T-cell (primary cell): ENCODE results near the gene SYNJ2BP. TPM values are rescaled to one million over a fixed set of nuclear protein-coding genes. Genes with fewer than 3 reads are reported as not detected.

Experiments
- ATAC-seq, 4 experiments: fragments of 200-7000 bp in 3 of 4; fragments of 150-1000 bp in 1 of 4; cut with Tn5 transposase; replicated peaks in 1 of 4; 1 replicate in 3 of 4; 2 replicates in 1 of 4; pipeline ENCODE4 v1.10.0; 2021; ENCODE audit warnings: moderate library complexity in 3 of 4, mild to moderate bottlenecking in 2 of 4, moderate number of reproducible peaks in 1 of 4
- CTCF ChIA-PET, 2 donors: fragments of 300-600 bp; sonication (Branson Sonifier 250); formaldehyde crosslinking; loops; one replicate each; lab custom pipeline; 2022; ENCODE audit warnings: antibody characterized with exemption in 2 of 2; lab: Charles Lee
- POLR2A ChIA-PET, 2 donors: fragments of 300-600 bp; sonication (Branson Sonifier 250); formaldehyde crosslinking; loops; one replicate each; lab custom pipeline; 2022; ENCODE audit warnings: antibody characterized with exemption in 2 of 2; lab: Charles Lee
- DNase-seq, 35 experiments: peaks; one replicate each; pipeline versions ENCODE4 v3.0.0 to v3.0.0-alpha.2; 2013 to 2023
- H3K27ac ChIP-seq: one replicate; pipeline ENCODE4 v1.5.1; 2013; ENCODE audit warnings: low read length
- H3K27me3 ChIP-seq, 2 experiments: replicated peaks in 1 of 2; 1 replicate in 1 of 2; 2 replicates in 1 of 2; pipeline versions ENCODE4 v1.6.1 to v1.7.0; 2013; ENCODE audit warnings: low read length in 1 of 2, mixed read lengths in 1 of 2; ENCODE audit not compliant: control insufficient read depth in 2 of 2, insufficient read depth in 2 of 2; ENCODE audit errors: extremely low read depth in 1 of 2
- H3K36me3 ChIP-seq, 2 donors: 1 replicate in 1 of 2; 2 replicates in 1 of 2; pipeline versions ENCODE4 v1.6.1 to v1.7.0; 2013; ENCODE audit warnings: low read length in 1 of 2; ENCODE audit not compliant: control insufficient read depth in 2 of 2, insufficient read depth in 1 of 2; ENCODE audit errors: extremely low read depth in 1 of 2
- H3K4me1 ChIP-seq, 2 experiments: 1 replicate in 1 of 2; 2 replicates in 1 of 2; pipeline versions ENCODE4 v1.6.1 to v1.7.0; 2013; ENCODE audit warnings: low read length in 2 of 2, mixed read lengths in 1 of 2; ENCODE audit not compliant: insufficient read depth in 2 of 2, control insufficient read depth in 1 of 2; ENCODE audit errors: extremely low read depth in 1 of 2
- H3K4me3 ChIP-seq, 2 donors: 1 replicate in 1 of 2; 2 replicates in 1 of 2; pipeline versions ENCODE4 v1.5.1 to v1.7.0; 2013; ENCODE audit warnings: mild to moderate bottlenecking in 2 of 2, low read length in 1 of 2, moderate library complexity in 1 of 2; ENCODE audit not compliant: control insufficient read depth in 1 of 2; ENCODE audit errors: extremely low read depth in 1 of 2
- H3K9me3 ChIP-seq: 2 replicates; pipeline ENCODE4 v1.7.0; 2013
- H3K27ac Mint-ChIP-seq, 2 donors: one replicate each; pipeline ENCODE4 v1.8.0; 2020 to 2021; ENCODE audit warnings: mild to moderate bottlenecking in 2 of 2, mixed read lengths in 2 of 2
- H3K27me3 Mint-ChIP-seq, 2 donors: one replicate each; pipeline ENCODE4 v1.8.0; 2021 to 2022; ENCODE audit warnings: mixed read lengths in 2 of 2
- H3K36me3 Mint-ChIP-seq: one replicate; pipeline ENCODE4 v1.8.0; 2021; ENCODE audit warnings: mixed read lengths
- H3K4me1 Mint-ChIP-seq, 3 donors: one replicate each; pipeline ENCODE4 v1.8.0; 2020 to 2022; ENCODE audit warnings: mixed read lengths in 3 of 3, mild to moderate bottlenecking in 1 of 3
- H3K4me3 Mint-ChIP-seq, 3 donors: one replicate each; pipeline ENCODE4 v1.8.0; 2020 to 2022; ENCODE audit warnings: mild to moderate bottlenecking in 3 of 3, mixed read lengths in 3 of 3, moderate library complexity in 3 of 3
- H3K9me3 Mint-ChIP-seq, 3 donors: one replicate each; pipeline ENCODE4 v1.8.0; 2020 to 2022; ENCODE audit warnings: mixed read lengths in 3 of 3
- WGBS: methylation state at CpG from one replicate; pipeline ENCODE4 v1.1.5; 2013; ENCODE audit warnings: missing lambda C conversion rate; ENCODE audit not compliant: insufficient coverage; 5-methylcytosine and 5-hydroxymethylcytosine counted together
- total RNA-seq, 35 experiments: library from RNA in 6 of 35; stranded (reverse) in 6 of 35; fragments of 120-200 nt in 1 of 35; gene quantifications; one replicate each; pipeline versions ENCODE4 v1.2.1 to v1.2.4 and lab custom pipeline; 2013 to 2026

Gene SYNJ2BP, protein sequence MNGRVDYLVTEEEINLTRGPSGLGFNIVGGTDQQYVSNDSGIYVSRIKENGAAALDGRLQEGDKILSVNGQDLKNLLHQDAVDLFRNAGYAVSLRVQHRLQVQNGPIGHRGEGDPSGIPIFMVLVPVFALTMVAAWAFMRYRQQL
- 10 to 100 TPM; 12.4 to 18.6 (median 13.2) TPM for total RNA-seq
- total RNA-seq (2013): 21.0 TPM
- 10.8 to 62.6 (median 33.6) reads per million in 29 experiments for total RNA-seq (lab: John Stamatoyannopoulos, UW)

- ATAC-seq: peak; percentile 89 to 99 (median 97)
- peaks cover 10 to 12% of the 10 kb centered on the region in 2 experiments for H3K4me1 ChIP-seq
- peak within 1 kb of the TSS; percentile 79 to 99 for H3K4me3 ChIP-seq
- POLR2A ChIA-PET: no interaction called here
- no peaks in the 10 kb centered on the region for H3K9me3 ChIP-seq
- CTCF ChIA-PET: no interaction called here
- peak; percentile 24 to 71 (median 46) for DNase-seq
- peaks cover 44 to 46% (median 44%) of the 10 kb centered on the region in 3 donors for H3K4me1 Mint-ChIP-seq
- H3K36me3 Mint-ChIP-seq: peaks cover 13% of the 10 kb centered on the region
- peaks cover 5 to 6% of the 10 kb centered on the region in 2 donors for H3K27me3 Mint-ChIP-seq
- H3K27ac ChIP-seq: peak within 1 kb of the TSS; percentile 65
- peaks cover 4 to 6% of the 10 kb centered on the region in 2 donors for H3K36me3 ChIP-seq
- H3K27me3 ChIP-seq: peaks cover 0 to 2% of the 10 kb centered on the region in 2 experiments
- peak within 1 kb of the TSS; percentile 92 to 97 (median 92) for H3K4me3 Mint-ChIP-seq
- H3K9me3 Mint-ChIP-seq: no peaks in the 10 kb centered on the region
- peak within 1 kb of the TSS; percentile 91 to 93 for H3K27ac Mint-ChIP-seq
- WGBS: 2% methylated on average over 20 of the region's 22 CpGs
Measured at GRCh38 chr14:70416725-70417349, at the start of gene SYNJ2BP. Gene SYNJ2BP (minus strand): TSS chr14:70417090. CDS start chr14:70416963, 127 bp downstream.

- no peaks in the 10 kb centered on the region for H3K9me3 ChIP-seq
- ATAC-seq (no peak), DNase-seq (no peak)
- Mint-ChIP-seq H3K27ac (no peak overlapping the region), H3K36me3 (no peaks in the 10 kb centered on the region), H3K4me3 (no peak overlapping the region), H3K27me3 (peaks cover 4% of the 10 kb centered on the region in 2 donors), H3K9me3 (no peaks in the 10 kb centered on the region), H3K4me1 (no peaks in the 10 kb centered on the region)
- H3K4me1 ChIP-seq: no peaks in the 10 kb centered on the region
- WGBS: no CpG with 5 or more reads among the region's 1 CpG
- ChIA-PET POLR2A (no interaction called here), CTCF (no interaction called here)
- no peak overlapping the region for H3K27ac ChIP-seq
- H3K27me3 ChIP-seq: no peaks in the 10 kb centered on the region
- H3K36me3 ChIP-seq: no peaks in the 10 kb centered on the region
- no peak overlapping the region for H3K4me3 ChIP-seq
Measured at GRCh38 chr14:70454731-70455130, 37.8 kb upstream of the SYNJ2BP start.

GRCh38 chr14:70451874-70452273 is 35.0 kb upstream of the SYNJ2BP start, which contains the start of gene ADAM21:
Gene ADAM21 (plus strand): TSS chr14:70452174. CDS start chr14:70457500, 5,326 bp downstream.
- H3K36me3 ChIP-seq: no peaks in the 10 kb centered on the region
- H3K4me1 Mint-ChIP-seq: no peaks in the 10 kb centered on the region

DNA sequence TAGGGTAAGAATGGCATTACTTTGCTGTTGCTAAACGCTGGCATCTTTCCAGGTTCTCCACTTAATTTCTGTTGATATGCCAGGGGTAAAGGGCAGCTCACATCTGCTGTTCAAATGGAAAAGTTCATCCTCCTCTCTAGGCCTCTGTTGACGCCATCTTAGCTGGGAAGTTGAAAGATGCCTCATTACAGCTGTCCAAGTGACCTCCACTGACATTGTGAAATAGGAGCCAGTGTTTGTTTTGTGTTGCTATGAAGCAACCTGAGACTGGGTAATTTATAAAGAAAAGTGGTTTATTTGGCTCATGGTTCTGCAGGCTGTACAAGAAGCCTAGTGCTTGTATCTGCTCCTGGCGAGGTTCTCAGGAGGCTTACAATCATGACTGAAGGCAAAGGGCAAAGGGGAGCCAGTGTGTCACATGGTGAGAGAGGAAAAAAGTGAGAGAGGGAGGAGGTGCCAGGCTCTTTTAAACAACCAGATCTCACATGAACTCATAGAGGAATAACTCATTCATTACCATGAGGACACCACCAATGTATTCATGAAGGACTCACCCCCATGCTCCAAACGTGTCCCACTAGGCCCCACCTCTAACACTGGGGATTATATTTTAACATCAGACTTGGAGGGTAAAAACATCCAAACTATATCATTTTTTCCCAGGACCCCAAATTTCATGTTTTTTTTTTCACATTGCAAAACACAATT is 31.9 kb upstream of the SYNJ2BP start:
- Mint-ChIP-seq H3K36me3 (peaks cover 9% of the 10 kb centered on the region), H3K27ac (no peak overlapping the region), H3K4me3 (no peak overlapping the region), H3K27me3 (no peaks in the 10 kb centered on the region), H3K9me3 (peaks cover 4 to 14% (median 13%) of the 10 kb centered on the region in 3 donors), H3K4me1 (no peaks in the 10 kb centered on the region)
- no peak for DNase-seq
- WGBS: 83% methylated on average over 2 of the region's 4 CpGs
- no peak overlapping the region for H3K4me3 ChIP-seq
- ChIA-PET POLR2A (no interaction called here), CTCF (no interaction called here)
- no peaks in the 10 kb centered on the region for H3K27me3 ChIP-seq
- no peaks in the 10 kb centered on the region for H3K4me1 ChIP-seq
- no peaks in the 10 kb centered on the region for H3K9me3 ChIP-seq
- no peak overlapping the region for H3K27ac ChIP-seq
- H3K36me3 ChIP-seq: no peaks in the 10 kb centered on the region
- ATAC-seq: no peak

More at GRCh38 chr14:70451874-70452273, 35.0 kb upstream of the SYNJ2BP start, which contains the start of gene ADAM21:
- no peaks in the 10 kb centered on the region for H3K27me3 Mint-ChIP-seq
- Histone ChIP-seq H3K27ac (no peak within 1 kb of the TSS), H3K27me3 (no peaks in the 10 kb centered on the region), H3K4me1 (no peaks in the 10 kb centered on the region), H3K9me3 (no peaks in the 10 kb centered on the region), H3K4me3 (no peak within 1 kb of the TSS)
- no peak within 1 kb of the TSS for H3K4me3 Mint-ChIP-seq
- peaks cover 3% of the 10 kb centered on the region for H3K36me3 Mint-ChIP-seq
- ChIA-PET CTCF (no interaction called here), POLR2A (no interaction called here)
- ATAC-seq (no peak), DNase-seq (no peak)
- no CpG with 5 or more reads among the region's 1 CpG for WGBS
- H3K27ac Mint-ChIP-seq: no peak within 1 kb of the TSS
- H3K9me3 Mint-ChIP-seq: peaks cover 0 to 4% (median 0%) of the 10 kb centered on the region in 3 donors

DNA sequence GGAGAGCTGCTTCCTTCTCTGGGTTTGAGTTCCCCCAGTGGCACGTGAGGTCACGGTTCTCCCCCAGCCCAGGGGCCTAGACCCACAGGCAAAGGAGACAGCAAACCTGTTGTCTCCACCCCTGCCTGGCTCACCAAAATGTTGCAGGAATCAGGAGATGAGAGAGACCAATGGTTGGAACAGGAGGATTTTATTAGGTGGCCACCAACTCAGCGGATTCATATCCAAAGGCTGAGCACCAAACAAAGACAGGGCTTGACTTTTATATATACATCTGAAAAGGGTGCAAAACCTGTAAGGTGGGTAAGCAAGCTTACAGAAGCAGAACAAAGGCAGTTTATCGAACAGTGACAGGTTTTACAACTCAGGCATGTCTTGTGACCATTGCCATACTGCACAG is 25.9 kb upstream of the SYNJ2BP start:
- ChIA-PET POLR2A (no interaction called here), CTCF (no interaction called here)
- Mint-ChIP-seq H3K4me3 (no peak overlapping the region), H3K27ac (no peak overlapping the region), H3K4me1 (no peaks in the 10 kb centered on the region), H3K27me3 (peaks cover under 1 to 7% of the 10 kb centered on the region in 2 donors), H3K9me3 (peaks cover 15 to 35% (median 28%) of the 10 kb centered on the region in 3 donors), H3K36me3 (peaks cover 12% of the 10 kb centered on the region)
- no peaks in the 10 kb centered on the region for H3K27me3 ChIP-seq
- no peaks in the 10 kb centered on the region for H3K36me3 ChIP-seq
- H3K27ac ChIP-seq: no peak overlapping the region
- ATAC-seq: no peak
- no peaks in the 10 kb centered on the region for H3K4me1 ChIP-seq
- 81% methylated on average over 2 of the region's 4 CpGs for WGBS
- no peak for DNase-seq
- peaks cover 3% of the 10 kb centered on the region for H3K9me3 ChIP-seq
- no peak overlapping the region for H3K4me3 ChIP-seq

GRCh38 chr14:70441641-70442040 is 24.8 kb upstream of the SYNJ2BP start:
- Mint-ChIP-seq H3K36me3 (peaks cover 9% of the 10 kb centered on the region), H3K27me3 (peaks cover 3 to 7% of the 10 kb centered on the region in 2 donors), H3K4me1 (no peaks in the 10 kb centered on the region), H3K9me3 (peaks cover 15 to 38% (median 28%) of the 10 kb centered on the region in 3 donors), H3K27ac (no peak overlapping the region), H3K4me3 (no peak overlapping the region)
- H3K4me1 ChIP-seq: no peaks in the 10 kb centered on the region
- ATAC-seq (no peak), DNase-seq (no peak)
- no peak overlapping the region for H3K27ac ChIP-seq
- H3K4me3 ChIP-seq: no peak overlapping the region
- CTCF ChIA-PET: no interaction called here
- no peaks in the 10 kb centered on the region for H3K36me3 ChIP-seq
- WGBS: no CpG with 5 or more reads among the region's 3 CpGs
- POLR2A ChIA-PET: interaction anchor here in 1 of 2 donors (0.6 kb wide), 1 partner anchor 697 kb away, joined by 3 read pairs; no protein-coding TSS in a partner anchor
- peaks cover 6% of the 10 kb centered on the region for H3K9me3 ChIP-seq
- peaks cover 0 to 2% of the 10 kb centered on the region in 2 experiments for H3K27me3 ChIP-seq
